ENCODE data around the gene GARRE1.
"Not testable (repeated sequence)": the region's sequence is repeated elsewhere in the genome, so short reads cannot be mapped to it uniquely, and the experiment has no call there.

The GARRE1 gene

GRCh38 chr19:34259367-34260095 lies 5.2 kb downstream of the GARRE1 start:
- DNase-seq (ENCODE audit: low read depth) = no peak

- DNase-seq (ENCODE audit: low read depth) = no peak
Measured at GRCh38 chr19:34260771-34261173, 6.4 kb downstream of the GARRE1 start.

GRCh38 chr19:34261334-34262109 lies 7.2 kb downstream of the GARRE1 start:
- no peak for DNase-seq (ENCODE audit: low read depth)

GRCh38 chr19:34263745-34264237 lies 9.4 kb downstream of the GARRE1 start:
- no peak for DNase-seq (ENCODE audit: low read depth)

GRCh38 chr19:34265221-34265650 lies 10.9 kb downstream of the GARRE1 start:
- no peak for DNase-seq (ENCODE audit: low read depth)

GRCh38 chr19:34269081-34269480 lies 14.7 kb downstream of the GARRE1 start:
- DNase-seq (ENCODE audit: low read depth) = no peak

- no peak for DNase-seq (ENCODE audit: low read depth)
Measured at GRCh38 chr19:34269489-34269888, 15.1 kb downstream of the GARRE1 start.

GRCh38 chr19:34269968-34270621 lies 15.7 kb downstream of the GARRE1 start:
- DNase-seq (ENCODE audit: low read depth) = peak; percentile 43

- no peak for DNase-seq (ENCODE audit: low read depth)
Measured at GRCh38 chr19:34273121-34273520, 18.8 kb downstream of the GARRE1 start.

- no peak for DNase-seq (ENCODE audit: low read depth)
Measured at GRCh38 chr19:34274284-34274826, 20.0 kb downstream of the GARRE1 start.

GRCh38 chr19:34274827-34275625 lies 20.7 kb downstream of the GARRE1 start:
- no peak for DNase-seq (ENCODE audit: low read depth)

- no peak for DNase-seq (ENCODE audit: low read depth)
Measured at GRCh38 chr19:34275705-34276104, 21.4 kb downstream of the GARRE1 start.

- no peak for DNase-seq (ENCODE audit: low read depth)
Measured at GRCh38 chr19:34276614-34277013, 22.3 kb downstream of the GARRE1 start.

- DNase-seq (ENCODE audit: low read depth) = no peak
Measured at GRCh38 chr19:34277244-34277643, 22.9 kb downstream of the GARRE1 start.

GRCh38 chr19:34278783-34279182 lies 24.4 kb downstream of the GARRE1 start:
- no peak for DNase-seq (ENCODE audit: low read depth)

GRCh38 chr19:34281444-34281843 lies 27.1 kb downstream of the GARRE1 start:
- not testable (repeated sequence) for DNase-seq (ENCODE audit: low read depth)

GRCh38 chr19:34282611-34283519 lies 28.5 kb downstream of the GARRE1 start:
- DNase-seq (ENCODE audit: low read depth) = no peak

GRCh38 chr19:34284505-34284904 lies 30.2 kb downstream of the GARRE1 start:
- no peak for DNase-seq (ENCODE audit: low read depth)

- DNase-seq (ENCODE audit: low read depth) = no peak
Measured at GRCh38 chr19:34287662-34288140, 33.3 kb downstream of the GARRE1 start.

GRCh38 chr19:34288381-34288780 lies 34.0 kb downstream of the GARRE1 start:
- no peak for DNase-seq (ENCODE audit: low read depth)

All from activated T-cell treated with anti-CD3 and anti-CD28 coated beads for 24 hours (primary cell).